Breast epithelium (tissue), 4 donors: Measurements from ENCODE around the gene ARNT2. TPM values are rescaled to one million over a fixed set of nuclear protein-coding genes. Genes with fewer than 3 reads are reported as not detected.

Source experiments
- DNase-seq, 2 donors: peaks; one replicate each; pipeline ENCODE4 v3.0.0-alpha.2; 2019; ENCODE audit warnings: low spot score in 2 of 2
- H3K27ac ChIP-seq, 2 donors: fragments of 200-600 bp; sonication (generic) in 1 of 2; one replicate each; pipeline ENCODE4 v1.5.1; 2016 to 2019; ENCODE audit warnings: mild to moderate bottlenecking in 1 of 2
- H3K27me3 ChIP-seq, 2 donors: fragments of 200-600 bp; sonication (generic) in 1 of 2; one replicate each; pipeline versions ENCODE4 v1.5.1 to v1.6.0; 2017 to 2019; ENCODE audit warnings: control low read depth in 1 of 2, mild to moderate bottlenecking in 1 of 2
- H3K36me3 ChIP-seq: fragments of 200-600 bp; one replicate; pipeline ENCODE4 v1.5.1; 2019
- H3K4me1 ChIP-seq, 2 donors: fragments of 200-600 bp; sonication (generic); one replicate each; pipeline ENCODE4 v1.5.1; 2016 to 2019; ENCODE audit warnings: control low read depth in 1 of 2
- H3K4me3 ChIP-seq, 3 donors: fragments of 200-600 bp; sonication (generic); 1 replicate in 2 of 3; 2 replicates in 1 of 3; pipeline ENCODE4 v1.5.1; 2016 to 2019; ENCODE audit warnings: mild to moderate bottlenecking in 3 of 3, moderate library complexity in 2 of 3
- H3K9me3 ChIP-seq, 2 donors: fragments of 200-600 bp; sonication (generic) in 1 of 2; one replicate each; pipeline ENCODE4 v1.5.1; 2016 to 2019; ENCODE audit warnings: control low read depth in 1 of 2
- POLR2A ChIP-seq: fragments of 450-650 bp; IDR thresholded peaks from one replicate; pipeline ENCODE4 v1.6.1; 2016; ENCODE audit warnings: antibody characterized with exemption, mild to moderate bottlenecking, moderate library complexity
- POLR2AphosphoS5 ChIP-seq, 3 donors: sonication (generic); formaldehyde crosslinking; IDR thresholded peaks; one replicate each; pipeline ENCODE4 v1.6.1; 2017; ENCODE audit warnings: antibody characterized with exemption in 3 of 3
- intact Hi-C: fragments of 100-400 bp; cut with DNase I; formaldehyde crosslinking; loops from one replicate; pipeline ENCODE4 v1.15.1; 2023; ENCODE audit warnings: low total_unique reads
- total RNA-seq, 3 donors: library from RNA; depleted of rRNA; stranded (reverse); fragments of >200 nt; gene quantifications; one replicate each; pipeline ENCODE4 v1.1.0, GENCODE V29; 2016
- TF ChIP-seq, protein P1 (sequence below), 3 donors: fragments of 450-650 bp; IDR thresholded peaks; one replicate each; pipeline ENCODE4 v1.5.1; 2016 to 2017; ENCODE audit warnings: antibody characterized with exemption in 3 of 3, mild to moderate bottlenecking in 3 of 3, moderate library complexity in 3 of 3

The ARNT2 gene
- total RNA-seq, 3 donors from 2014 or later = 5.9 to 8.5 (median 7.0) TPM

DNA sequence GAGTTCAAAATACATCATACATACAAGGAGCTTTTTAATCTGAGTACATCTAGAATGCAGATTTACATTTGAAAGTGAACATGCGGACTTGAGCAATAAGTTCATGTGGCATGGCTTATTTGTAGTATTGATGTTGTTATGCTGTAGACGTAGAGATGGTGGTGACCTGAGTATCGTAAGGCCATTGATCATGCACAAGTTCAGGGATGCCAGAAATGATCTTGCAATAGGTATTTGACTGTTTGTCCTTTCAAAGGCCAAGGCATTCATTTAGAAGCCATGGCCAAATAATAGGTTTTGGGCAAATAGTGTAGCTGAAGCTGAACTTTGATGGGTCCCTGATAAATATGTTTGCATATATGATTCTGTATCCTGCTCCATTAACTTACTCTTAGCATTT is 35.0 kb downstream of the ARNT2 start:
- intact Hi-C loops = loop anchor here (5.0 kb wide), 1 partner anchor 818 kb away; no protein-coding TSS in a partner anchor
- H3K9me3 ChIP-seq = no peaks in the 10 kb centered on the region
- no peak for DNase-seq
- H3K27me3 ChIP-seq = no peaks in the 10 kb centered on the region
- no peak overlapping the region for H3K27ac ChIP-seq
- no peaks in the 10 kb centered on the region for H3K4me1 ChIP-seq
- H3K36me3 ChIP-seq = no peaks in the 10 kb centered on the region
- TF ChIP-seq POLR2AphosphoS5 (IDR thresholded peaks at IDR 0.05) (no peak), POLR2A (no peak)
- TF ChIP-seq, protein P1, sequence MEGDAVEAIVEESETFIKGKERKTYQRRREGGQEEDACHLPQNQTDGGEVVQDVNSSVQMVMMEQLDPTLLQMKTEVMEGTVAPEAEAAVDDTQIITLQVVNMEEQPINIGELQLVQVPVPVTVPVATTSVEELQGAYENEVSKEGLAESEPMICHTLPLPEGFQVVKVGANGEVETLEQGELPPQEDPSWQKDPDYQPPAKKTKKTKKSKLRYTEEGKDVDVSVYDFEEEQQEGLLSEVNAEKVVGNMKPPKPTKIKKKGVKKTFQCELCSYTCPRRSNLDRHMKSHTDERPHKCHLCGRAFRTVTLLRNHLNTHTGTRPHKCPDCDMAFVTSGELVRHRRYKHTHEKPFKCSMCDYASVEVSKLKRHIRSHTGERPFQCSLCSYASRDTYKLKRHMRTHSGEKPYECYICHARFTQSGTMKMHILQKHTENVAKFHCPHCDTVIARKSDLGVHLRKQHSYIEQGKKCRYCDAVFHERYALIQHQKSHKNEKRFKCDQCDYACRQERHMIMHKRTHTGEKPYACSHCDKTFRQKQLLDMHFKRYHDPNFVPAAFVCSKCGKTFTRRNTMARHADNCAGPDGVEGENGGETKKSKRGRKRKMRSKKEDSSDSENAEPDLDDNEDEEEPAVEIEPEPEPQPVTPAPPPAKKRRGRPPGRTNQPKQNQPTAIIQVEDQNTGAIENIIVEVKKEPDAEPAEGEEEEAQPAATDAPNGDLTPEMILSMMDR (IDR thresholded peaks at IDR 0.05) = no peak
- no peak overlapping the region for H3K4me3 ChIP-seq

DNA sequence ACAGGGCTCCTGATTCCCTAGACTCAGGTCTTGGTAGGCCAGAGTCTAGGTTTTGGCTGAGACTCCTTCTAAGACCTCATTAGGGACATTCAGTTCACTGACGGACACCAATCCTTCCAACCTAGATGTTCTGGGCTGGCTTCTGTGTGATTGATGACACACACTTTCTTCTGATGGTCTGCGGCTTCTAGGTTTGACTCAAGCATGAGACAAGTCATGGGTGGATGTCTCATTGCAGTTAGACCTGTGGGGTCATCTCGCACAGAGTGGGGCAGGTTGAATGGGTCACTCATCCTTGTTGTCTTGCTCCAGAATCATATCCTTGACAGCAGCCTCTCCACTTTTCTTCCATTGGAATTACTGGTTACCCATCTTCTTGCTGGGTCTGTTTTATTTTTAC is 35.8 kb downstream of the ARNT2 start:
- intact Hi-C loops = no loop called here
- no peak overlapping the region for H3K27ac ChIP-seq
- no peak for DNase-seq

GRCh38 chr15:80441041-80441440 is 36.9 kb downstream of the ARNT2 start:
- no peaks in the 10 kb centered on the region for H3K36me3 ChIP-seq
- no peaks in the 10 kb centered on the region for H3K4me1 ChIP-seq
- H3K27ac ChIP-seq = no peak overlapping the region
- intact Hi-C loops = no loop called here
- no peak for DNase-seq
- H3K4me3 ChIP-seq = no peak overlapping the region
- H3K9me3 ChIP-seq = no peaks in the 10 kb centered on the region
- TF ChIP-seq POLR2AphosphoS5 (IDR thresholded peaks at IDR 0.05) = no peak
- no peak for TF ChIP-seq POLR2A
- TF ChIP-seq, protein P1 (IDR thresholded peaks at IDR 0.05) = no peak
- no peaks in the 10 kb centered on the region for H3K27me3 ChIP-seq

More for the DNA sequence above, 35.8 kb downstream of the ARNT2 start:
- TF ChIP-seq POLR2AphosphoS5 (IDR thresholded peaks at IDR 0.05) (no peak), POLR2A (no peak)
- TF ChIP-seq, protein P1 (IDR thresholded peaks at IDR 0.05) = no peak
- H3K4me1 ChIP-seq = no peaks in the 10 kb centered on the region
- no peaks in the 10 kb centered on the region for H3K27me3 ChIP-seq
- H3K4me3 ChIP-seq = no peak overlapping the region
- no peaks in the 10 kb centered on the region for H3K36me3 ChIP-seq
- H3K9me3 ChIP-seq = no peaks in the 10 kb centered on the region

DNA sequence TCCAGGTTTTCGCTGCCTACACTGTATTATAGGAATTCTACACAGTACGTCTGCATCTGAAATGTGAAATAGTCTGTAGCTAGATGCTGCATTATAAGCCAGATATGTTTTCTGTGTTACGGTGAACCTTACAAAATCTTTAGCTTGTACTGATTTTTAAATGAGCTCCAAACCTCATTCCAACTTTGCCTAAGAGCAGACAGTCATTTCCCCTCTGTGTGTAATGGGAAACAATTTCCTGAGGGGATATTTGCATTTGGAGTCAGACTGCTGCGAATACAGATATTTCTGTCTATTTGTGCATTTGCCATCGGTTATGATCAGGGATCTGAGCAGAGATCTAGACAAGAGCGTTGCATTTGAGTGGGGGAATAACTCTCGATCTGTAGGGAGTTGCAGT is 37.5 kb downstream of the ARNT2 start:
- H3K4me1 ChIP-seq = no peaks in the 10 kb centered on the region
- no peaks in the 10 kb centered on the region for H3K9me3 ChIP-seq
- H3K36me3 ChIP-seq = no peaks in the 10 kb centered on the region
- intact Hi-C loops = no loop called here
- H3K27ac ChIP-seq = no peak overlapping the region
- H3K27me3 ChIP-seq = no peaks in the 10 kb centered on the region
- DNase-seq = no peak
- no peak overlapping the region for H3K4me3 ChIP-seq
- TF ChIP-seq POLR2AphosphoS5 (IDR thresholded peaks at IDR 0.05) = no peak
- TF ChIP-seq, protein P1 (IDR thresholded peaks at IDR 0.05) = no peak
- no peak for TF ChIP-seq POLR2A

DNA sequence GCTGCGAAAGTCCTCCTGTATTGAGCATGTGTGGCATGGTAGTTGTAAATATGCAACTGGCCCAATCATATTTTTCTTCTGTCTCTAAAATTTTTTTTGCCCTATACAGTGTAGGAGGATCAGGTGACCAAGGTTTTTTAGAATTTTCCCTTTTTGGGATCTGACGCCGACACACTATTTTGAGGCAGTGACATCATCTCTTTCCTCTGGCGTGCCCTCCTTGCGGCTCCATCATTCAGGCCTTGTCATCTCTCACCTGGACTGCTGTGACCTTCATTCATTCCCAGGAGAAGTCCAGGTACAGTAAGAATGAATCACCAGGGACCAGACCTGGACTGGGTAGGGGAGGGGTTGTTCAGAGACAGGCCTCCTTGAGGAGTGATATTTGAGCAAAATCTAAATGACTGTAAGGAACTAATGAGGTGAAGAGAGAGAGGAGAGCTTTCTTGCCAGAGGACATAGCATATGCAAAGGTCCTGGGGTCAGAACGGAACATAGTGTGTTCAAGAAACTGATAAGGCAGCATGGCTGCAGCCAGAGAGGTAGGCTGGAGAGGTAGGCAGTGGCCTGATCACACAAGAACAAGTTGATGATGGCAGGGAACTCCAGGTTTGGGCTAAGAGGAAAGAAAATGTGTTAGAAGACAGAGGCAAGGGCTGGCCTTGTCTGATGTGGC is 38.7 kb downstream of the ARNT2 start:
- no peaks in the 10 kb centered on the region for H3K36me3 ChIP-seq
- no peak overlapping the region for H3K27ac ChIP-seq
- no peaks in the 10 kb centered on the region for H3K4me1 ChIP-seq
- no peaks in the 10 kb centered on the region for H3K27me3 ChIP-seq
- no peak overlapping the region for H3K4me3 ChIP-seq
- no peaks in the 10 kb centered on the region for H3K9me3 ChIP-seq
- no peak for DNase-seq
- intact Hi-C loops = no loop called here
- no peak for TF ChIP-seq POLR2AphosphoS5 (IDR thresholded peaks at IDR 0.05)
- no peak for TF ChIP-seq POLR2A
- TF ChIP-seq, protein P1 (IDR thresholded peaks at IDR 0.05) = no peak
